IMR-90 (cell line): ENCODE measurements around the gene NUDT3. TPM values are rescaled to one million over a fixed set of nuclear protein-coding genes. Genes with fewer than 3 reads are reported as not detected.

Experiments used
- ATAC-seq: fragments of 200-7000 bp; cut with Tn5 transposase; 2 replicates; pipeline ENCODE4 v1.9.1; 2020; ENCODE audit warnings: low read depth, mild to moderate bottlenecking, moderate library complexity
- BruUV-seq: library from RNA; stranded (reverse); fragments of 400-500 nt; replicated peaks from 2 replicates; lab custom pipeline; 2021; lab: Mats Ljungman, UMichigan
- CTCF ChIA-PET: fragments of 300-600 bp; formaldehyde crosslinking; extraction: SDS; loops from one replicate; lab custom pipeline; 2021; ENCODE audit warnings: antibody characterized with exemption; lab: Yijun Ruan, JAX
- POLR2A ChIA-PET: fragments of 300-600 bp; sonication (Branson Sonifier 250); formaldehyde crosslinking; loops from one replicate; lab custom pipeline; 2022; ENCODE audit warnings: antibody characterized with exemption; ENCODE audit not compliant: unreplicated experiment; lab: Charles Lee
- DNase-seq: peaks from one replicate; pipeline ENCODE4 v3.0.0; 2013
- H2AFZ ChIP-seq: replicated peaks from 2 replicates; pipeline ENCODE3; 2013; ENCODE audit warnings: low read length, mild to moderate bottlenecking; ENCODE audit not compliant: poor library complexity
- H2AK5ac ChIP-seq: 2 replicates; pipeline ENCODE4 v1.6.1; 2013; ENCODE audit warnings: low read depth, low read length, inconsistent platforms
- H2AK9ac ChIP-seq: replicated peaks from 2 replicates; pipeline ENCODE3; 2013; ENCODE audit warnings: mild to moderate bottlenecking, low read depth, low read length, moderate library complexity; ENCODE audit not compliant: poor library complexity
- H2BK120ac ChIP-seq: 2 replicates; pipeline ENCODE4 v1.6.1; 2013; ENCODE audit warnings: low read depth, low read length, inconsistent platforms
- H2BK15ac ChIP-seq: 3 replicates; pipeline ENCODE4 v1.6.1; 2013; ENCODE audit warnings: low read depth, low read length, inconsistent platforms
- H2BK20ac ChIP-seq: 2 replicates; pipeline ENCODE4 v1.6.1; 2013; ENCODE audit warnings: low read depth, mild to moderate bottlenecking, inconsistent platforms, low read length, moderate library complexity
- H2BK5ac ChIP-seq: 2 replicates; pipeline ENCODE4 v1.6.1; 2013; ENCODE audit warnings: mild to moderate bottlenecking, low read depth, low read length, inconsistent platforms; ENCODE audit not compliant: poor library complexity, severe bottlenecking
- H3K14ac ChIP-seq: replicated peaks from 2 replicates; pipeline ENCODE4 v1.6.1; 2013; ENCODE audit warnings: low read depth, low read length, inconsistent platforms
- H3K18ac ChIP-seq: 2 replicates; pipeline ENCODE4 v1.6.1; 2013; ENCODE audit warnings: low read depth, low read length, control low read depth
- H3K23ac ChIP-seq: 2 replicates; pipeline ENCODE4 v1.6.1; 2013; ENCODE audit warnings: low read depth, low read length, inconsistent platforms
- H3K27ac ChIP-seq: 2 replicates; pipeline ENCODE4 v1.5.1; 2013; ENCODE audit warnings: mild to moderate bottlenecking, control low read depth, low read length; ENCODE audit not compliant: insufficient read depth
- H3K27me3 ChIP-seq: 2 replicates; pipeline ENCODE4 v1.6.1; 2013; ENCODE audit warnings: low read length; ENCODE audit not compliant: control insufficient read depth, insufficient read depth
- H3K36me3 ChIP-seq: 2 replicates; pipeline ENCODE4 v1.6.1; 2013; ENCODE audit warnings: low read length, mixed read lengths; ENCODE audit not compliant: control insufficient read depth, insufficient read depth
- H3K4ac ChIP-seq: 2 replicates; pipeline ENCODE4 v1.6.1; 2013; ENCODE audit warnings: low read depth, low read length, inconsistent platforms
- H3K4me1 ChIP-seq: 2 replicates; pipeline ENCODE4 v1.6.1; 2013; ENCODE audit warnings: low read length, mixed read lengths; ENCODE audit not compliant: control insufficient read depth, insufficient read depth
- H3K4me2 ChIP-seq: 2 replicates; pipeline ENCODE4 v1.6.1; 2013; ENCODE audit warnings: low read depth, mild to moderate bottlenecking, control low read depth, low read length, moderate library complexity
- H3K4me3 ChIP-seq: 2 replicates; pipeline ENCODE4 v1.5.1; 2013; ENCODE audit warnings: low read depth, mild to moderate bottlenecking, control low read depth, low read length, moderate library complexity; ENCODE audit not compliant: insufficient read depth
- H3K56ac ChIP-seq: 2 replicates; pipeline ENCODE4 v1.6.1; 2013; ENCODE audit warnings: low read length, inconsistent platforms; ENCODE audit not compliant: insufficient read depth; ENCODE audit errors: extremely low read depth
- H3K79me1 ChIP-seq, 2 experiments: 2 replicates each; pipeline ENCODE4 v1.6.1; 2013; ENCODE audit warnings: low read length in 2 of 2, inconsistent platforms in 1 of 2, low read depth in 1 of 2
- H3K9ac ChIP-seq: 2 replicates; pipeline ENCODE4 v1.6.1; 2013; ENCODE audit warnings: low read depth, low read length, control low read depth
- H3K9me1 ChIP-seq: 2 replicates; pipeline ENCODE4 v1.6.1; 2013; ENCODE audit warnings: low read length, inconsistent platforms; ENCODE audit not compliant: insufficient read depth
- H3K9me3 ChIP-seq: 2 replicates; pipeline ENCODE4 v1.6.1; 2013; ENCODE audit warnings: low read length; ENCODE audit not compliant: control insufficient read depth, insufficient read depth
- H4K20me1 ChIP-seq: 2 replicates; pipeline ENCODE4 v1.6.1; 2013; ENCODE audit warnings: low read length, inconsistent platforms; ENCODE audit not compliant: insufficient read depth
- H4K5ac ChIP-seq: 2 replicates; pipeline ENCODE4 v1.6.1; 2013; ENCODE audit warnings: mild to moderate bottlenecking, low read depth, low read length, control low read depth
- H4K8ac ChIP-seq, 2 experiments: 2 replicates each; pipeline ENCODE4 v1.6.1; 2013; ENCODE audit warnings: low read depth in 2 of 2, low read length in 2 of 2, control low read depth in 1 of 2, inconsistent platforms in 1 of 2
- H4K91ac ChIP-seq: 2 replicates; pipeline ENCODE4 v1.6.1; 2013; ENCODE audit warnings: low read depth, low read length, inconsistent platforms; ENCODE audit not compliant: insufficient read depth
- ELK1 ChIP-seq: fragments of 150-350 bp; IDR thresholded peaks from 2 replicates; pipeline ENCODE4 v1.6.1; 2016; ENCODE audit warnings: low read depth, mild to moderate bottlenecking, low read length, moderate library complexity, borderline replicate concordance
- MAFK ChIP-seq: IDR thresholded peaks from 2 replicates; pipeline ENCODE4 v1.6.1; 2012; ENCODE audit warnings: low read depth, low read length, improper control_type of control experiment
- MAZ ChIP-seq: IDR thresholded peaks from 2 replicates; pipeline ENCODE4 v1.6.1; 2012; ENCODE audit warnings: low read depth, mild to moderate bottlenecking, low read length, improper control_type of control experiment, moderate library complexity, borderline replicate concordance
- NFE2L2 ChIP-seq: fragments of 150-350 bp; IDR thresholded peaks from 2 replicates; pipeline ENCODE4 v1.6.1; 2016; ENCODE audit warnings: low read depth, mild to moderate bottlenecking, low read length
- POLR2A ChIP-seq: IDR thresholded peaks from 2 replicates; pipeline ENCODE4 v1.6.1; 2012; ENCODE audit warnings: mild to moderate bottlenecking, low read depth, low read length
- RCOR1 ChIP-seq: IDR thresholded peaks from 2 replicates; pipeline ENCODE4 v1.6.1; 2012; ENCODE audit warnings: mild to moderate bottlenecking, low read length, improper control_type of control experiment; ENCODE audit not compliant: insufficient replicate concordance
- RFX5 ChIP-seq: IDR thresholded peaks from 2 replicates; pipeline ENCODE4 v1.8.0; 2012; ENCODE audit warnings: low read depth, mild to moderate bottlenecking, low read length, moderate library complexity
- WGBS, 2 experiments: methylation state at CpG; one replicate each; pipeline versions ENCODE4 v1.1.5 to v1.1.7; 2013; ENCODE audit warnings: missing lambda C conversion rate in 2 of 2; ENCODE audit not compliant: insufficient read length in 1 of 2; ENCODE audit errors: extremely low coverage in 2 of 2; 5-methylcytosine and 5-hydroxymethylcytosine counted together
- dilution Hi-C: fragments of 300-500 bp; cut with HindIII; formaldehyde crosslinking; loops from one replicate; pipeline ENCODE4 v1.14.3; 2018; ENCODE audit warnings: low sequenced_read_pairs; ENCODE audit not compliant: unreplicated experiment
- in situ Hi-C: fragments of 300-500 bp; cut with MboI; formaldehyde crosslinking; loops from 3 replicates; pipeline ENCODE4 v1.14.3; 2019; ENCODE audit warnings: low sequenced_read_pairs, inconsistent platforms, mixed read lengths
- intact Hi-C: fragments of 100-400 bp; cut with micrococcal nuclease; formaldehyde crosslinking; loops from 2 replicates; pipeline ENCODE4 v1.10.0; 2022
- polyA plus RNA-seq, 3 experiments: library from polyadenylated mRNA; depleted of rRNA; stranded (reverse); fragments of >200 nt; gene quantifications; 2 replicates each; pipeline ENCODE4 v1.2.3, GENCODE V29; 2012; ENCODE audit warnings: low replicate concordance in 1 of 3
- total RNA-seq: library from RNA; depleted of rRNA; stranded (reverse); fragments of >200 nt; gene quantifications from 2 replicates; pipeline ENCODE4 v1.2.3, GENCODE V29; 2012
- TF ChIP-seq, protein P1 (sequence below): conservative IDR thresholded peaks from 2 replicates; pipeline ENCODE4 v1.5.1; 2012; ENCODE audit warnings: mild to moderate bottlenecking, low read depth, low read length, improper control_type of control experiment
- TF ChIP-seq, protein P2 (sequence below): fragments of 150-350 bp; IDR thresholded peaks from 2 replicates; pipeline ENCODE4 v1.6.1; 2017; ENCODE audit warnings: mild to moderate bottlenecking, antibody characterized with exemption, low read length, low read depth

NUDT3 gene
- total and polyA plus RNA-seq, 2 of the 4 experiments (the other 2 are of a cell fraction), result 10.1 to 17.2 TPM

DNA sequence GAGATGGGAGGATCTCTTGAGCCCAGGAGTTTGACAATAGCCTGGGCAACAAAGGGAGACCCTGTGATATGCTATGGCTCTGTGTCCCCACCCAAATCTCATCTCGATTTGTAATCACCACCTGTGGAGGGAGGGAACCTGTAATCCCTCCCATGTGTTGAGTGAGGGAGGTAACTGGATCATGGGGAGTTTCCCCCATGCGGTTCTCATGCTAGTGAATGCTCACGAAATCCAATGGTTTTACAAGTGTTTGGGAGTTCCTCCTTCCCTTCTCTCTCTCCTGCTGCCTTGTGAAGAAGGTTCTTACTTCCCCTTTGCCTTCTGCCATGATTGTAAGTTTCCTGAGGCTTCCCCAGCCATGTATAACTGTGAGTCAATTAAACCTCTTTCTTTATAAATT lies 3.4 kb downstream of the NUDT3 start:
- H3K36me3 ChIP-seq, result no peaks in the 10 kb centered on the region
- no peak overlapping the region for H3K27ac ChIP-seq
- H2BK5ac ChIP-seq, result no peak overlapping the region
- H4K20me1 ChIP-seq, result peaks cover 48% of the 10 kb centered on the region
- no peaks in the 10 kb centered on the region for H3K27me3 ChIP-seq
- H3K4me3 ChIP-seq, result no peak overlapping the region
- no peak overlapping the region for H3K18ac ChIP-seq
- H2BK15ac ChIP-seq, result no peak overlapping the region
- CTCF ChIA-PET, result no interaction called here
- H2BK20ac ChIP-seq, result no peak overlapping the region
- WGBS, 2 experiments, result no CpG with 5 or more reads among the region's 3 CpGs
- H2BK120ac ChIP-seq, result no peak overlapping the region
- no peak overlapping the region for H2AK5ac ChIP-seq
- H2AFZ ChIP-seq, result no peak overlapping the region
- H3K4ac ChIP-seq, result no peak overlapping the region
- H2AK9ac ChIP-seq, result no peak overlapping the region
- ATAC-seq, result no peak
- H3K14ac ChIP-seq, result no peak overlapping the region
- H3K4me1 ChIP-seq, result peaks cover 8% of the 10 kb centered on the region
- no peak for DNase-seq
- BruUV-seq, result no TSS peak
- H3K9ac ChIP-seq, result no peak overlapping the region
- in situ Hi-C loops (no loop called here), intact Hi-C loops (no loop called here), dilution Hi-C loops (no loop called here)
- POLR2A ChIA-PET, result no interaction called here
- TF ChIP-seq NFE2L2 (no peak), RFX5 (no peak), ELK1 (no peak), POLR2A (no peak), MAZ (no peak), MAFK (no peak), RCOR1 (no peak)
- TF ChIP-seq, protein P1, sequence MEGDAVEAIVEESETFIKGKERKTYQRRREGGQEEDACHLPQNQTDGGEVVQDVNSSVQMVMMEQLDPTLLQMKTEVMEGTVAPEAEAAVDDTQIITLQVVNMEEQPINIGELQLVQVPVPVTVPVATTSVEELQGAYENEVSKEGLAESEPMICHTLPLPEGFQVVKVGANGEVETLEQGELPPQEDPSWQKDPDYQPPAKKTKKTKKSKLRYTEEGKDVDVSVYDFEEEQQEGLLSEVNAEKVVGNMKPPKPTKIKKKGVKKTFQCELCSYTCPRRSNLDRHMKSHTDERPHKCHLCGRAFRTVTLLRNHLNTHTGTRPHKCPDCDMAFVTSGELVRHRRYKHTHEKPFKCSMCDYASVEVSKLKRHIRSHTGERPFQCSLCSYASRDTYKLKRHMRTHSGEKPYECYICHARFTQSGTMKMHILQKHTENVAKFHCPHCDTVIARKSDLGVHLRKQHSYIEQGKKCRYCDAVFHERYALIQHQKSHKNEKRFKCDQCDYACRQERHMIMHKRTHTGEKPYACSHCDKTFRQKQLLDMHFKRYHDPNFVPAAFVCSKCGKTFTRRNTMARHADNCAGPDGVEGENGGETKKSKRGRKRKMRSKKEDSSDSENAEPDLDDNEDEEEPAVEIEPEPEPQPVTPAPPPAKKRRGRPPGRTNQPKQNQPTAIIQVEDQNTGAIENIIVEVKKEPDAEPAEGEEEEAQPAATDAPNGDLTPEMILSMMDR, result no peak
- TF ChIP-seq, protein P2, sequence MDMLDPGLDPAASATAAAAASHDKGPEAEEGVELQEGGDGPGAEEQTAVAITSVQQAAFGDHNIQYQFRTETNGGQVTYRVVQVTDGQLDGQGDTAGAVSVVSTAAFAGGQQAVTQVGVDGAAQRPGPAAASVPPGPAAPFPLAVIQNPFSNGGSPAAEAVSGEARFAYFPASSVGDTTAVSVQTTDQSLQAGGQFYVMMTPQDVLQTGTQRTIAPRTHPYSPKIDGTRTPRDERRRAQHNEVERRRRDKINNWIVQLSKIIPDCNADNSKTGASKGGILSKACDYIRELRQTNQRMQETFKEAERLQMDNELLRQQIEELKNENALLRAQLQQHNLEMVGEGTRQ, result no peak
- peaks cover 13% of the 10 kb centered on the region for H3K9me1 ChIP-seq
- H3K9me3 ChIP-seq, result no peaks in the 10 kb centered on the region
- H3K56ac ChIP-seq, result no peak overlapping the region
- H3K23ac ChIP-seq, result no peak overlapping the region
- H3K79me1 ChIP-seq, result peaks cover 13 to 66% of the 10 kb centered on the region in 2 experiments
- no peak overlapping the region for H4K5ac ChIP-seq
- no peak overlapping the region for H4K8ac ChIP-seq
- H4K91ac ChIP-seq, result no peak overlapping the region
- H3K4me2 ChIP-seq, result no peak overlapping the region
